ENCODE data around the gene WDR59. TPM values are rescaled to one million over a fixed set of nuclear protein-coding genes. Genes with fewer than 3 reads are reported as not detected.

Gene WDR59
- total and polyA plus RNA-seq, 9 of the 15 experiments (the other 6 are each of a cell fraction or from before 2014, with no cell fraction given), result 12.7 to 126 (median 34.7) TPM

- peak overlapping the region; percentile 74 for H2AFZ ChIP-seq (ENCODE audit: low read depth, low read length)
- DNase-seq (ENCODE audit: extremely low read depth in 1 of 4, low spot score in 3 of 4) (peak in 1 of 4 experiments; percentile 23), FAIRE-seq (no peak), ATAC-seq (no peak)
- H3K4me3 ChIP-seq, result no peak overlapping the region
- no peaks in the 10 kb centered on the region for H3K9me3 ChIP-seq (replicated peaks; ENCODE audit: control insufficient read depth, insufficient read depth, low read depth, low read length)
- in situ Hi-C loops (cut with MboI) (no loop called here), intact Hi-C loops (cut with micrococcal nuclease) (no loop called here)
- no peak overlapping the region for H3K4me2 ChIP-seq (ENCODE audit: insufficient read depth, low read length)
- TF ChIP-seq ZNF232 (CRISPR knock-in tag; IDR thresholded peaks at IDR 0.05), result no peak
- peak in 1 of 2 experiments; percentile 38; a peak in 1 of 4 replicates for TF ChIP-seq KDM1A (IDR thresholded peaks at IDR 0.05)
- 0 out of 2 replicates have a peak, but pooled peaks have one; percentile 22 for TF ChIP-seq NBN (IDR thresholded peaks at IDR 0.05; ENCODE audit: low read depth)
- no peak for TF ChIP-seq ZNF507 (tag; conservative IDR thresholded peaks at IDR 0.05)
- no peak for TF ChIP-seq MXI1 (IDR thresholded peaks at IDR 0.05; ENCODE audit: low read depth, low read length)
- TF ChIP-seq BCOR (IDR thresholded peaks at IDR 0.05), result peak; percentile 65
- TF ChIP-seq ESRRA (IDR thresholded peaks at IDR 0.05; ENCODE audit: borderline replicate concordance, low read depth), result no peak
- TF ChIP-seq ZNF561 (CRISPR knock-in tag; conservative IDR thresholded peaks at IDR 0.05), result no peak
- TF ChIP-seq ZNF316 (IDR thresholded peaks at IDR 0.05), result 0 out of 2 replicates have a peak, but pooled peaks have one; percentile 11
- TF ChIP-seq, protein P1, sequence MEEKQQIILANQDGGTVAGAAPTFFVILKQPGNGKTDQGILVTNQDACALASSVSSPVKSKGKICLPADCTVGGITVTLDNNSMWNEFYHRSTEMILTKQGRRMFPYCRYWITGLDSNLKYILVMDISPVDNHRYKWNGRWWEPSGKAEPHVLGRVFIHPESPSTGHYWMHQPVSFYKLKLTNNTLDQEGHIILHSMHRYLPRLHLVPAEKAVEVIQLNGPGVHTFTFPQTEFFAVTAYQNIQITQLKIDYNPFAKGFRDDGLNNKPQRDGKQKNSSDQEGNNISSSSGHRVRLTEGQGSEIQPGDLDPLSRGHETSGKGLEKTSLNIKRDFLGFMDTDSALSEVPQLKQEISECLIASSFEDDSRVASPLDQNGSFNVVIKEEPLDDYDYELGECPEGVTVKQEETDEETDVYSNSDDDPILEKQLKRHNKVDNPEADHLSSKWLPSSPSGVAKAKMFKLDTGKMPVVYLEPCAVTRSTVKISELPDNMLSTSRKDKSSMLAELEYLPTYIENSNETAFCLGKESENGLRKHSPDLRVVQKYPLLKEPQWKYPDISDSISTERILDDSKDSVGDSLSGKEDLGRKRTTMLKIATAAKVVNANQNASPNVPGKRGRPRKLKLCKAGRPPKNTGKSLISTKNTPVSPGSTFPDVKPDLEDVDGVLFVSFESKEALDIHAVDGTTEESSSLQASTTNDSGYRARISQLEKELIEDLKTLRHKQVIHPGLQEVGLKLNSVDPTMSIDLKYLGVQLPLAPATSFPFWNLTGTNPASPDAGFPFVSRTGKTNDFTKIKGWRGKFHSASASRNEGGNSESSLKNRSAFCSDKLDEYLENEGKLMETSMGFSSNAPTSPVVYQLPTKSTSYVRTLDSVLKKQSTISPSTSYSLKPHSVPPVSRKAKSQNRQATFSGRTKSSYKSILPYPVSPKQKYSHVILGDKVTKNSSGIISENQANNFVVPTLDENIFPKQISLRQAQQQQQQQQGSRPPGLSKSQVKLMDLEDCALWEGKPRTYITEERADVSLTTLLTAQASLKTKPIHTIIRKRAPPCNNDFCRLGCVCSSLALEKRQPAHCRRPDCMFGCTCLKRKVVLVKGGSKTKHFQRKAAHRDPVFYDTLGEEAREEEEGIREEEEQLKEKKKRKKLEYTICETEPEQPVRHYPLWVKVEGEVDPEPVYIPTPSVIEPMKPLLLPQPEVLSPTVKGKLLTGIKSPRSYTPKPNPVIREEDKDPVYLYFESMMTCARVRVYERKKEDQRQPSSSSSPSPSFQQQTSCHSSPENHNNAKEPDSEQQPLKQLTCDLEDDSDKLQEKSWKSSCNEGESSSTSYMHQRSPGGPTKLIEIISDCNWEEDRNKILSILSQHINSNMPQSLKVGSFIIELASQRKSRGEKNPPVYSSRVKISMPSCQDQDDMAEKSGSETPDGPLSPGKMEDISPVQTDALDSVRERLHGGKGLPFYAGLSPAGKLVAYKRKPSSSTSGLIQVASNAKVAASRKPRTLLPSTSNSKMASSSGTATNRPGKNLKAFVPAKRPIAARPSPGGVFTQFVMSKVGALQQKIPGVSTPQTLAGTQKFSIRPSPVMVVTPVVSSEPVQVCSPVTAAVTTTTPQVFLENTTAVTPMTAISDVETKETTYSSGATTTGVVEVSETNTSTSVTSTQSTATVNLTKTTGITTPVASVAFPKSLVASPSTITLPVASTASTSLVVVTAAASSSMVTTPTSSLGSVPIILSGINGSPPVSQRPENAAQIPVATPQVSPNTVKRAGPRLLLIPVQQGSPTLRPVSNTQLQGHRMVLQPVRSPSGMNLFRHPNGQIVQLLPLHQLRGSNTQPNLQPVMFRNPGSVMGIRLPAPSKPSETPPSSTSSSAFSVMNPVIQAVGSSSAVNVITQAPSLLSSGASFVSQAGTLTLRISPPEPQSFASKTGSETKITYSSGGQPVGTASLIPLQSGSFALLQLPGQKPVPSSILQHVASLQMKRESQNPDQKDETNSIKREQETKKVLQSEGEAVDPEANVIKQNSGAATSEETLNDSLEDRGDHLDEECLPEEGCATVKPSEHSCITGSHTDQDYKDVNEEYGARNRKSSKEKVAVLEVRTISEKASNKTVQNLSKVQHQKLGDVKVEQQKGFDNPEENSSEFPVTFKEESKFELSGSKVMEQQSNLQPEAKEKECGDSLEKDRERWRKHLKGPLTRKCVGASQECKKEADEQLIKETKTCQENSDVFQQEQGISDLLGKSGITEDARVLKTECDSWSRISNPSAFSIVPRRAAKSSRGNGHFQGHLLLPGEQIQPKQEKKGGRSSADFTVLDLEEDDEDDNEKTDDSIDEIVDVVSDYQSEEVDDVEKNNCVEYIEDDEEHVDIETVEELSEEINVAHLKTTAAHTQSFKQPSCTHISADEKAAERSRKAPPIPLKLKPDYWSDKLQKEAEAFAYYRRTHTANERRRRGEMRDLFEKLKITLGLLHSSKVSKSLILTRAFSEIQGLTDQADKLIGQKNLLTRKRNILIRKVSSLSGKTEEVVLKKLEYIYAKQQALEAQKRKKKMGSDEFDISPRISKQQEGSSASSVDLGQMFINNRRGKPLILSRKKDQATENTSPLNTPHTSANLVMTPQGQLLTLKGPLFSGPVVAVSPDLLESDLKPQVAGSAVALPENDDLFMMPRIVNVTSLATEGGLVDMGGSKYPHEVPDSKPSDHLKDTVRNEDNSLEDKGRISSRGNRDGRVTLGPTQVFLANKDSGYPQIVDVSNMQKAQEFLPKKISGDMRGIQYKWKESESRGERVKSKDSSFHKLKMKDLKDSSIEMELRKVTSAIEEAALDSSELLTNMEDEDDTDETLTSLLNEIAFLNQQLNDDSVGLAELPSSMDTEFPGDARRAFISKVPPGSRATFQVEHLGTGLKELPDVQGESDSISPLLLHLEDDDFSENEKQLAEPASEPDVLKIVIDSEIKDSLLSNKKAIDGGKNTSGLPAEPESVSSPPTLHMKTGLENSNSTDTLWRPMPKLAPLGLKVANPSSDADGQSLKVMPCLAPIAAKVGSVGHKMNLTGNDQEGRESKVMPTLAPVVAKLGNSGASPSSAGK (IDR thresholded peaks at IDR 0.05), result 0 out of 2 replicates have a peak, but pooled peaks have one; percentile 5
- H3K9me1 ChIP-seq (ENCODE audit: control insufficient read depth, insufficient read depth, low read length), result no peaks in the 10 kb centered on the region
- no peaks in the 10 kb centered on the region for H4K20me1 ChIP-seq (replicated peaks; ENCODE audit: control insufficient read depth, insufficient read depth, low read length)
- BruUV-seq (replicated peaks), result no TSS peak
- ChIA-PET POLR2A (interaction anchor here (0.6 to 3.2 kb wide), 8 partner anchors 10 to 149 kb away, joined by 3 to 17 read pairs (median 3); partner anchors contain the start of gene ZNRF1), CTCF (ENCODE audit: low intra/inter-chr PET ratio) (no interaction called here)
- H3K9ac ChIP-seq (ENCODE audit: insufficient read depth in 1 of 2, low read depth in 2 of 2, low read length in 2 of 2), result peak overlapping the region in 1 of 2 experiments; percentile 75; a peak in 2 of 4 replicates
- peaks cover 32 to 37% of the 10 kb centered on the region in 2 experiments for H3K4me1 ChIP-seq (replicated peaks in 1 of 2; ENCODE audit: control insufficient read depth in 2 of 2, insufficient read depth in 2 of 2, low read length in 2 of 2)
- H3K27me3 ChIP-seq (ENCODE audit: control insufficient read depth in 2 of 2, insufficient read depth in 2 of 2, low read length in 2 of 2), result no peaks in the 10 kb centered on the region
- peaks cover 9% of the 10 kb centered on the region for H3K36me3 ChIP-seq (ENCODE audit: control insufficient read depth, insufficient read depth, low read length)
- WGBS (ENCODE audit: insufficient coverage, low coverage, missing lambda C conversion rate), result 60% methylated on average over 7 of the region's 8 CpGs
- peak overlapping the region; percentile 70; the same call in 2 of the 3 replicates for H3K27ac ChIP-seq (ENCODE audit: extremely low read depth, low read depth, low read length)
- peaks cover 26% of the 10 kb centered on the region for H3K79me2 ChIP-seq (ENCODE audit: control insufficient read depth, insufficient read depth, low read length)
Observed at GRCh38 chr16:74987027-74987681, 2.2 kb upstream of the WDR59 start.
